Liver (tissue), 9 donors: ENCODE results near the gene CHRDL2. TPM values are rescaled to one million over a fixed set of nuclear protein-coding genes. Genes with fewer than 3 reads are reported as not detected.

Experiments
- DNase-seq: peaks from one replicate; pipeline ENCODE4 v3.0.0-alpha.2; 2017; ENCODE audit warnings: low spot score
- H3K27ac ChIP-seq, 2 donors: one replicate each; pipeline ENCODE4 v1.7.0; 2013; ENCODE audit warnings: inconsistent platforms in 2 of 2, low read length in 2 of 2, control low read depth in 1 of 2, low read depth in 1 of 2, mild to moderate bottlenecking in 1 of 2
- H3K27me3 ChIP-seq, 4 donors: one replicate each; pipeline versions ENCODE4 v1.6.1 to v1.7.0; 2013; ENCODE audit warnings: low read length in 3 of 4, inconsistent platforms in 1 of 4, mild to moderate bottlenecking in 1 of 4, moderate library complexity in 1 of 4; ENCODE audit not compliant: control insufficient read depth in 4 of 4, insufficient read depth in 4 of 4
- H3K36me3 ChIP-seq, 4 donors: one replicate each; pipeline versions ENCODE4 v1.6.1 to v1.7.0; 2013; ENCODE audit warnings: low read length in 3 of 4, mild to moderate bottlenecking in 3 of 4, low read depth in 1 of 4, moderate library complexity in 1 of 4; ENCODE audit not compliant: control insufficient read depth in 4 of 4, insufficient read depth in 3 of 4
- H3K4me1 ChIP-seq, 4 donors: one replicate each; pipeline versions ENCODE4 v1.6.1 to v1.7.0; 2013; ENCODE audit warnings: low read length in 3 of 4, mild to moderate bottlenecking in 3 of 4, moderate library complexity in 1 of 4; ENCODE audit not compliant: control insufficient read depth in 4 of 4, insufficient read depth in 4 of 4
- H3K4me3 ChIP-seq, 3 donors: one replicate each; pipeline versions ENCODE4 v1.6.1 to v1.7.0; 2013; ENCODE audit warnings: low read length in 3 of 3, control low read depth in 1 of 3, low read depth in 1 of 3, mild to moderate bottlenecking in 1 of 3
- H3K9ac ChIP-seq, 2 donors: one replicate each; pipeline ENCODE4 v1.7.0; 2013; ENCODE audit warnings: low read length in 2 of 2, mild to moderate bottlenecking in 2 of 2, moderate library complexity in 2 of 2, control low read depth in 1 of 2, low read depth in 1 of 2
- H3K9me3 ChIP-seq, 4 donors: one replicate each; pipeline versions ENCODE4 v1.6.1 to v1.7.0; 2013; ENCODE audit warnings: low read length in 3 of 4; ENCODE audit not compliant: control insufficient read depth in 4 of 4
- EGR1 ChIP-seq, 2 donors: IDR thresholded peaks; 2 replicates each; pipeline ENCODE4 v1.6.1; 2016 to 2018; ENCODE audit warnings: antibody characterized with exemption in 2 of 2, low read depth in 2 of 2
- GABPA ChIP-seq, 2 donors: IDR thresholded peaks in 1 of 2; conservative IDR thresholded peaks in 1 of 2; 2 replicates each; pipeline ENCODE4 v1.6.1; 2016; ENCODE audit warnings: antibody characterized with exemption in 2 of 2, mild to moderate bottlenecking in 1 of 2, moderate library complexity in 1 of 2
- HNF4A ChIP-seq, 2 donors: conservative IDR thresholded peaks; 2 replicates each; pipeline ENCODE4 v1.6.1; 2016; ENCODE audit warnings: antibody characterized with exemption in 2 of 2, mild to moderate bottlenecking in 2 of 2
- JUND ChIP-seq, 2 donors: IDR thresholded peaks; 2 replicates each; pipeline ENCODE4 v1.6.1; 2016; ENCODE audit warnings: antibody characterized with exemption in 2 of 2
- NR2F2 ChIP-seq: IDR thresholded peaks from 2 replicates; pipeline ENCODE4 v1.6.1; 2016; ENCODE audit warnings: antibody characterized with exemption
- RAD21 ChIP-seq, 2 donors: IDR thresholded peaks; 2 replicates each; pipeline ENCODE4 v1.6.1; 2016; ENCODE audit warnings: antibody characterized with exemption in 2 of 2, mild to moderate bottlenecking in 2 of 2
- REST ChIP-seq: IDR thresholded peaks from 2 replicates; pipeline ENCODE4 v1.6.1; 2016; ENCODE audit warnings: antibody characterized with exemption, mild to moderate bottlenecking
- RXRA ChIP-seq, 2 donors: IDR thresholded peaks; 2 replicates each; pipeline ENCODE4 v1.6.1; 2017 to 2018; ENCODE audit warnings: antibody characterized with exemption in 2 of 2, mild to moderate bottlenecking in 1 of 2
- SP1 ChIP-seq: IDR thresholded peaks from 2 replicates; pipeline ENCODE4 v1.6.1; 2018; ENCODE audit warnings: antibody characterized with exemption, mild to moderate bottlenecking
- TAF1 ChIP-seq: conservative IDR thresholded peaks from 2 replicates; pipeline ENCODE4 v1.6.1; 2016; ENCODE audit warnings: antibody characterized with exemption, mild to moderate bottlenecking
- YY1 ChIP-seq: IDR thresholded peaks from 2 replicates; pipeline ENCODE4 v1.6.1; 2016; ENCODE audit warnings: antibody characterized with exemption, mild to moderate bottlenecking
- WGBS: extraction: QIAGEN DNeasy Blood & Tissue Kit; methylation state at CpG from one replicate; pipeline ENCODE4 v1.1.7; 2013; 5-methylcytosine and 5-hydroxymethylcytosine counted together
- polyA plus RNA-seq, 2 donors: library from polyadenylated mRNA; stranded (reverse) in 1 of 2; unstranded in 1 of 2; fragments of 200-250 nt in 1 of 2; fragments of >200 nt in 1 of 2; fragmentation: Nextera tagmentation in 1 of 2; extraction: Ambion mirVana in 1 of 2; gene quantifications; one replicate each; pipeline versions ENCODE4 v1.2.1 to v1.2.3, GENCODE V29; 2013 to 2015
- total RNA-seq, 2 donors: library from RNA; depleted of rRNA; stranded (reverse); fragments of >200 nt; gene quantifications; one replicate each; pipeline ENCODE4 v1.2.3, GENCODE V29; 2014
- TF ChIP-seq, protein P1 (sequence below): IDR thresholded peaks from 2 replicates; pipeline ENCODE4 v1.6.1; 2016; ENCODE audit warnings: antibody characterized with exemption
- TF ChIP-seq, protein P2 (sequence below): IDR thresholded peaks from 2 replicates; pipeline ENCODE4 v1.6.1; 2016; ENCODE audit warnings: antibody characterized with exemption
- donor health status: healthy.
- donor health status: healthy.
- donor health status: healthy.
- donor health status: healthy.
- donor health status: healthy.

CHRDL2 gene
- total and polyA plus RNA-seq, 4 donors, result 1.8 to 19.0 (median 15.8) TPM; not detected in 1

DNA sequence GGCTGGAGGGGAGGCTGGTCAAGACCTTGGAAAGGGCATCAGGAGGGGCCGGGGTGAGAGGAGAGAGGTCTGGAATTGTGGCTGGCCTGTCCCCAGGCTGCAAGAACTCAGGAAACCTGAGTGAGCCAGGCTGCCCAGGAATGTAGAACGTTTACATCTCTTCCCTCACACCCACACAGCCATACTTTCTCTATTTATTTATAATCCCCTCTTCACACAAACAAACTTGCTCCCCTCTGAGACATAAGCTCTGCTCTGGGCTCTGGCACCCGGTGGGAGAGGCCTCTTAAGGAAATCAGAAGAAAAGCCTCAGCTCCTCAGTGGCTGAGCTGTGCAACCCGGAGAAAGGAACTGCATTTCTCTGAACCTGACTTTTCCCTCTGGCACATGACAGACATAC, 5.5 kb downstream of the CHRDL2 start:
- H3K9ac ChIP-seq, result no peak overlapping the region
- DNase-seq, result no peak

GRCh38 chr11:74723511-74723910, 7.7 kb downstream of the CHRDL2 start:
- Histone ChIP-seq H3K27ac (no peak overlapping the region), H3K9me3 (no peaks in the 10 kb centered on the region), H3K36me3 (no peaks in the 10 kb centered on the region), H3K27me3 (no peaks in the 10 kb centered on the region), H3K4me1 (no peaks in the 10 kb centered on the region), H3K4me3 (no peak overlapping the region), H3K9ac (no peak overlapping the region)
- WGBS, result 88% methylated on average over 5 of the region's 5 CpGs
- TF ChIP-seq YY1 (no peak), GABPA (IDR thresholded peaks at IDR 0.05 in 1 of 2, conservative IDR thresholded peaks at IDR 0.05 in 1 of 2) (no peak), RXRA (IDR thresholded peaks at IDR 0.05) (no peak), NR2F2 (no peak), EGR1 (IDR thresholded peaks at IDR 0.05; ENCODE audit: low read depth in 2 of 2) (no peak), HNF4A (conservative IDR thresholded peaks at IDR 0.05) (no peak), RAD21 (IDR thresholded peaks at IDR 0.05) (no peak), SP1 (no peak), REST (no peak)
- TF ChIP-seq, protein P1, sequence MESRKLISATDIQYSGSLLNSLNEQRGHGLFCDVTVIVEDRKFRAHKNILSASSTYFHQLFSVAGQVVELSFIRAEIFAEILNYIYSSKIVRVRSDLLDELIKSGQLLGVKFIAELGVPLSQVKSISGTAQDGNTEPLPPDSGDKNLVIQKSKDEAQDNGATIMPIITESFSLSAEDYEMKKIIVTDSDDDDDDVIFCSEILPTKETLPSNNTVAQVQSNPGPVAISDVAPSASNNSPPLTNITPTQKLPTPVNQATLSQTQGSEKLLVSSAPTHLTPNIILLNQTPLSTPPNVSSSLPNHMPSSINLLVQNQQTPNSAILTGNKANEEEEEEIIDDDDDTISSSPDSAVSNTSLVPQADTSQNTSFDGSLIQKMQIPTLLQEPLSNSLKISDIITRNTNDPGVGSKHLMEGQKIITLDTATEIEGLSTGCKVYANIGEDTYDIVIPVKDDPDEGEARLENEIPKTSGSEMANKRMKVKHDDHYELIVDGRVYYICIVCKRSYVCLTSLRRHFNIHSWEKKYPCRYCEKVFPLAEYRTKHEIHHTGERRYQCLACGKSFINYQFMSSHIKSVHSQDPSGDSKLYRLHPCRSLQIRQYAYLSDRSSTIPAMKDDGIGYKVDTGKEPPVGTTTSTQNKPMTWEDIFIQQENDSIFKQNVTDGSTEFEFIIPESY, result no peak
- no peak for DNase-seq

More for the DNA sequence above, 5.5 kb downstream of the CHRDL2 start:
- no peak overlapping the region for H3K27ac ChIP-seq
- H3K36me3 ChIP-seq, result no peaks in the 10 kb centered on the region
- no peaks in the 10 kb centered on the region for H3K9me3 ChIP-seq
- peaks cover 0 to under 1% (median 0%) of the 10 kb centered on the region in 4 donors for H3K4me1 ChIP-seq
- TF ChIP-seq YY1, result no peak
- H3K4me3 ChIP-seq, result no peak overlapping the region
- 75% methylated on average over 4 of the region's 4 CpGs for WGBS
- peaks cover 0 to 4% (median 0%) of the 10 kb centered on the region in 4 donors for H3K27me3 ChIP-seq

- Histone ChIP-seq H3K4me1 (no peaks in the 10 kb centered on the region), H3K27ac (no peak overlapping the region), H3K9me3 (no peaks in the 10 kb centered on the region), H3K9ac (no peak overlapping the region), H3K4me3 (no peak overlapping the region), H3K36me3 (no peaks in the 10 kb centered on the region), H3K27me3 (no peaks in the 10 kb centered on the region)
- no peak for DNase-seq
- 93% methylated on average over 3 of the region's 3 CpGs for WGBS
- TF ChIP-seq JUND (IDR thresholded peaks at IDR 0.05) (no peak), SP1 (no peak), RAD21 (IDR thresholded peaks at IDR 0.05) (no peak), RXRA (IDR thresholded peaks at IDR 0.05) (no peak), HNF4A (conservative IDR thresholded peaks at IDR 0.05) (no peak), TAF1 (no peak), GABPA (IDR thresholded peaks at IDR 0.05 in 1 of 2, conservative IDR thresholded peaks at IDR 0.05 in 1 of 2) (no peak)
- TF ChIP-seq, protein P2, sequence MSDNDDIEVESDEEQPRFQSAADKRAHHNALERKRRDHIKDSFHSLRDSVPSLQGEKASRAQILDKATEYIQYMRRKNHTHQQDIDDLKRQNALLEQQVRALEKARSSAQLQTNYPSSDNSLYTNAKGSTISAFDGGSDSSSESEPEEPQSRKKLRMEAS, result no peak
These were observed 9.8 kb downstream of the CHRDL2 start for GRCh38 chr11:74721479-74721835.
